Medulla oblongata (tissue), 1 donor: ENCODE results near the gene KLK13.

Source experiments
- DNase-seq: peaks from one replicate; pipeline ENCODE4 v3.0.0-alpha.2; 2015; ENCODE audit errors: extremely low spot score

Gene KLK13

GRCh38 chr19:51019544-51019925 lies 45.4 kb downstream of the KLK13 start, which contains the start of gene KLK10:
TSS of gene KLK10 (minus strand) at chr19:51019709. CDS start at chr19:51019130, 579 bp downstream.
- no peak for DNase-seq

GRCh38 chr19:51018745-51019543 lies 45.9 kb downstream of the KLK13 start:
- DNase-seq: no peak

- peak; percentile 70 for DNase-seq
Measured at GRCh38 chr19:51016798-51017683, 47.9 kb downstream of the KLK13 start.

GRCh38 chr19:51015691-51016267 lies 49.1 kb downstream of the KLK13 start:
- no peak for DNase-seq

- no peak for DNase-seq
Measured at GRCh38 chr19:51014242-51014641, 50.6 kb downstream of the KLK13 start.

- no peak for DNase-seq
Measured at GRCh38 chr19:51012661-51013190, 52.2 kb downstream of the KLK13 start.

GRCh38 chr19:51010066-51010795 lies 54.7 kb downstream of the KLK13 start:
- DNase-seq: no peak

- no peak for DNase-seq
Measured at GRCh38 chr19:51009061-51009891, 55.6 kb downstream of the KLK13 start.

- no peak for DNase-seq
Measured at GRCh38 chr19:51007488-51007887, 57.4 kb downstream of the KLK13 start.

GRCh38 chr19:51006406-51006805 lies 58.5 kb downstream of the KLK13 start:
- no peak for DNase-seq
